H9 (cell line): ENCODE data around the gene MYH16. TPM values are rescaled to one million over a fixed set of nuclear protein-coding genes. Genes with fewer than 3 reads are reported as not detected.

ENCODE experiments used
- DNase-seq: peaks from one replicate; pipeline ENCODE4 v3.0.0-alpha.2; 2017
- H2AFZ ChIP-seq: one replicate; pipeline ENCODE4 v1.6.1; 2013; ENCODE audit warnings: mild to moderate bottlenecking, low read length, control low read depth, moderate library complexity
- H2AK5ac ChIP-seq: 2 replicates; pipeline ENCODE4 v1.6.1; 2013; ENCODE audit warnings: low read length, control low read depth, mixed read lengths; ENCODE audit not compliant: insufficient read length
- H2BK120ac ChIP-seq: one replicate; pipeline ENCODE4 v1.6.1; 2013; ENCODE audit warnings: low read depth, mild to moderate bottlenecking, low read length, control low read depth, inconsistent platforms; ENCODE audit not compliant: poor library complexity, severe bottlenecking
- H2BK12ac ChIP-seq: 2 replicates; pipeline ENCODE4 v1.6.1; 2013; ENCODE audit warnings: low read length, control low read depth, mixed read lengths, low read depth; ENCODE audit not compliant: insufficient read length
- H2BK15ac ChIP-seq: 2 replicates; pipeline ENCODE4 v1.6.1; 2013; ENCODE audit warnings: low read depth, low read length, control low read depth
- H2BK20ac ChIP-seq: one replicate; pipeline ENCODE4 v1.6.1; 2013; ENCODE audit warnings: low read depth, mild to moderate bottlenecking, low read length, control low read depth, inconsistent platforms; ENCODE audit not compliant: poor library complexity, severe bottlenecking
- H2BK5ac ChIP-seq: 2 replicates; pipeline ENCODE4 v1.6.1; 2013; ENCODE audit warnings: low read length, control low read depth, mixed read lengths; ENCODE audit not compliant: insufficient read length
- H3K14ac ChIP-seq: 2 replicates; pipeline ENCODE4 v1.6.1; 2013; ENCODE audit warnings: low read length, control low read depth; ENCODE audit not compliant: insufficient read depth
- H3K18ac ChIP-seq: 2 replicates; pipeline ENCODE4 v1.6.1; 2013; ENCODE audit warnings: low read depth, mild to moderate bottlenecking, mixed read lengths, low read length, control low read depth; ENCODE audit not compliant: insufficient read length
- H3K23ac ChIP-seq: 2 replicates; pipeline ENCODE4 v1.6.1; 2013; ENCODE audit warnings: low read length, control low read depth, mixed read lengths, low read depth; ENCODE audit not compliant: insufficient read length
- H3K23me2 ChIP-seq: 2 replicates; pipeline ENCODE4 v1.6.1; 2013; ENCODE audit warnings: low read depth, mild to moderate bottlenecking, mixed read lengths, low read length, control low read depth; ENCODE audit not compliant: insufficient read length, poor library complexity, severe bottlenecking
- H3K27ac ChIP-seq: 2 replicates; pipeline ENCODE4 v1.5.1; 2013; ENCODE audit warnings: low read length, control low read depth, mixed read lengths, low read depth; ENCODE audit not compliant: insufficient read length
- H3K27me3 ChIP-seq: 2 replicates; pipeline ENCODE4 v1.6.1; 2013; ENCODE audit warnings: low read length, control low read depth, inconsistent platforms; ENCODE audit not compliant: insufficient read depth
- H3K4ac ChIP-seq: 2 replicates; pipeline ENCODE4 v1.6.1; 2013; ENCODE audit warnings: low read depth, mild to moderate bottlenecking, control low read depth, inconsistent platforms, low read length, moderate library complexity
- H3K4me1 ChIP-seq: 2 replicates; pipeline ENCODE4 v1.6.1; 2013; ENCODE audit warnings: low read length, control low read depth, inconsistent platforms; ENCODE audit not compliant: insufficient read depth
- H3K4me2 ChIP-seq: 2 replicates; pipeline ENCODE4 v1.6.1; 2013; ENCODE audit warnings: low read length, control low read depth, mixed read lengths; ENCODE audit not compliant: insufficient read length, insufficient read depth
- H3K56ac ChIP-seq: 2 replicates; pipeline ENCODE4 v1.6.1; 2013; ENCODE audit warnings: low read depth, mild to moderate bottlenecking, mixed read lengths, low read length, control low read depth; ENCODE audit not compliant: insufficient read length
- H3K79me1 ChIP-seq: 2 replicates; pipeline ENCODE4 v1.6.1; 2013; ENCODE audit warnings: low read depth, mild to moderate bottlenecking, moderate library complexity, low read length, control low read depth, inconsistent platforms; ENCODE audit not compliant: insufficient read depth, poor library complexity, severe bottlenecking
- H3K79me2 ChIP-seq: 2 replicates; pipeline ENCODE4 v1.6.1; 2013; ENCODE audit warnings: low read length, control low read depth, inconsistent platforms; ENCODE audit not compliant: insufficient read depth
- H3K9ac ChIP-seq: 2 replicates; pipeline ENCODE4 v1.6.1; 2013; ENCODE audit warnings: low read length, control low read depth, mixed read lengths; ENCODE audit not compliant: insufficient read length; ENCODE audit errors: extremely low read depth
- H3K9me3 ChIP-seq: one replicate; pipeline ENCODE4 v1.6.1; 2013; ENCODE audit warnings: low read depth, low read length, inconsistent platforms; ENCODE audit not compliant: control insufficient read depth
- H3T11ph ChIP-seq: one replicate; pipeline ENCODE4 v1.6.1; 2013; ENCODE audit warnings: mild to moderate bottlenecking, low read length, control low read depth, inconsistent platforms
- H4K20me1 ChIP-seq: one replicate; pipeline ENCODE4 v1.6.1; 2013; ENCODE audit not compliant: control insufficient read depth, insufficient read length, insufficient read depth
- H4K5ac ChIP-seq: 2 replicates; pipeline ENCODE4 v1.6.1; 2013; ENCODE audit warnings: low read depth, mild to moderate bottlenecking, mixed read lengths, low read length, control low read depth; ENCODE audit not compliant: insufficient read length
- H4K8ac ChIP-seq: replicated peaks from 2 replicates; pipeline ENCODE4 v1.6.1; 2013; ENCODE audit warnings: low read length, control low read depth, mixed read lengths, low read depth; ENCODE audit not compliant: insufficient read length
- H4K91ac ChIP-seq: 2 replicates; pipeline ENCODE4 v1.6.1; 2013; ENCODE audit warnings: low read depth, mild to moderate bottlenecking, moderate library complexity, mixed read lengths, low read length, control low read depth; ENCODE audit not compliant: insufficient read length
- H3K27ac Mint-ChIP-seq, 3 experiments: 2 replicates in 2 of 3; 3 replicates in 1 of 3; pipeline ENCODE4 v1.8.0; 2020 to 2021; ENCODE audit warnings: mixed read lengths in 3 of 3, mild to moderate bottlenecking in 1 of 3, moderate library complexity in 1 of 3
- H3K27me3 Mint-ChIP-seq: 2 replicates; pipeline ENCODE4 v1.8.0; 2021; ENCODE audit warnings: low read depth, mild to moderate bottlenecking, moderate library complexity, mixed read lengths
- H3K36me3 Mint-ChIP-seq, 3 experiments: 2 replicates in 2 of 3; 3 replicates in 1 of 3; pipeline ENCODE4 v1.8.0; 2020 to 2021; ENCODE audit warnings: low read depth in 3 of 3, mixed read lengths in 3 of 3; ENCODE audit not compliant: insufficient read depth in 1 of 3
- H3K4me1 Mint-ChIP-seq, 2 experiments: 2 replicates each; pipeline ENCODE4 v1.8.0; 2020; ENCODE audit warnings: mixed read lengths in 2 of 2
- H3K4me3 Mint-ChIP-seq, 2 experiments: 2 replicates in 1 of 2; 3 replicates in 1 of 2; pipeline ENCODE4 v1.8.0; 2020 to 2021; ENCODE audit warnings: mild to moderate bottlenecking in 2 of 2, mixed read lengths in 2 of 2, moderate library complexity in 1 of 2
- H3K9me3 Mint-ChIP-seq, 2 experiments: 2 replicates in 1 of 2; 3 replicates in 1 of 2; pipeline ENCODE4 v1.8.0; 2020; ENCODE audit warnings: mild to moderate bottlenecking in 2 of 2, mixed read lengths in 2 of 2, moderate library complexity in 1 of 2
- CTCF ChIP-seq: fragments of 200-600 bp; sonication (generic); conservative IDR thresholded peaks from 3 replicates; pipeline ENCODE4 v1.8.0; 2021; ENCODE audit warnings: antibody characterized with exemption, mild to moderate bottlenecking
- WGBS: extraction: QIAGEN DNeasy Blood & Tissue Kit; methylation state at CpG from one replicate; pipeline ENCODE4 v1.1.7; 2013; ENCODE audit warnings: missing lambda C conversion rate, low lambda C conversion rate, mixed read lengths; ENCODE audit not compliant: insufficient read length; ENCODE audit errors: extremely low coverage; 5-methylcytosine and 5-hydroxymethylcytosine counted together
- total RNA-seq: library from RNA; stranded (reverse); gene quantifications from 2 replicates; pipeline ENCODE4 v1.2.1, GENCODE V29; 2021

Gene MYH16
- total RNA-seq, 1 experiment from 2014 or later: not detected

GRCh38 chr7:99229234-99229633, 43.4 kb upstream of the MYH16 start:
- Histone ChIP-seq H3K27ac (no peak overlapping the region), H3K23me2 (no peaks in the 10 kb centered on the region), H2AK5ac (no peak overlapping the region), H3K14ac (no peak overlapping the region), H2AFZ (no peak overlapping the region), H3K4me1 (no peaks in the 10 kb centered on the region), H3K79me2 (no peaks in the 10 kb centered on the region), H3K18ac (no peak overlapping the region), H3K4me2 (no peak overlapping the region), H4K8ac (no peak overlapping the region), H3T11ph (no peak overlapping the region), H3K79me1 (no peaks in the 10 kb centered on the region), H3K9me3 (no peaks in the 10 kb centered on the region), H3K4ac (no peak overlapping the region), H3K56ac (no peak overlapping the region), H3K23ac (no peak overlapping the region), H4K5ac (no peak overlapping the region), H3K9ac (no peak overlapping the region), H2BK12ac (no peak overlapping the region), H2BK20ac (no peak overlapping the region), H4K91ac (no peak overlapping the region), H3K27me3 (no peaks in the 10 kb centered on the region), H2BK5ac (no peak overlapping the region), H2BK15ac (no peak overlapping the region), H2BK120ac (no peak overlapping the region), H4K20me1 (no peaks in the 10 kb centered on the region)
- Mint-ChIP-seq H3K27ac (no peak overlapping the region), H3K27me3 (peaks cover 2% of the 10 kb centered on the region; the same call in 1 of the 2 replicates), H3K4me3 (no peak overlapping the region), H3K4me1 (0 out of 4 replicates have a peak, but pooled peaks cover 2% of the 10 kb centered on the region in 2 experiments), H3K9me3 (no peaks in the 10 kb centered on the region; a peak in 1 of 5 replicates), H3K36me3 (no peaks in the 10 kb centered on the region)
- no CpG with 5 or more reads among the region's 4 CpGs for WGBS
- no peak for TF ChIP-seq CTCF
- DNase-seq: no peak
